ENCODE results near the gene ULK4.

The ULK4 gene

DNA sequence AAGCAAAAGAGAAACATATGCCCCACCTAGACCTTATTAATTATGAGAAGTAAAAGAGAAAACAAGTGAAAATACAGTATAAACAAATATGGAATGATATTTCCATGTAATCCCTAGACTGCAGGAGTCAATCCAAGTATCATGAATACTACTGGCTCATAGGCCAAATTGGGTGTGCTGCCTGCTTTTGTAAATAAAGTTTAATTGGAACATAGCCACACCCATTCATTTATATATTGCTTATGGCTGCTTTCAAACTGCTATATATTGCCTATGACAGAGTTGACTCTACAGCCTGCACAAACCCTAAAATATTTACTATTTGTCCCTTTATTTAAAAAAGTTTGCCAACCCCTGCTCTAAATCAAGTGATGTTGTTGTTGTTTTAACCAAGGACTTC, 5.3 kb downstream of the ULK4 start:
- Histone ChIP-seq H3K4me3 (ENCODE audit: low read depth, low read length) (no peak overlapping the region), H3K9me3 (ENCODE audit: control insufficient read depth, insufficient read depth, low read length) (no peaks in the 10 kb centered on the region), H3K4me1 (ENCODE audit: control insufficient read depth, insufficient read depth, low read length) (no peaks in the 10 kb centered on the region), H3K27ac (ENCODE audit: low read depth, low read length) (no peak overlapping the region), H3K9ac (ENCODE audit: low read depth, low read length) (no peak overlapping the region), H3K36me3 (ENCODE audit: control insufficient read depth, insufficient read depth, low read length) (peaks cover 5% of the 10 kb centered on the region; the same call in 1 of the 2 replicates), H3K27me3 (ENCODE audit: control insufficient read depth, insufficient read depth, low read length) (no peaks in the 10 kb centered on the region)

DNA sequence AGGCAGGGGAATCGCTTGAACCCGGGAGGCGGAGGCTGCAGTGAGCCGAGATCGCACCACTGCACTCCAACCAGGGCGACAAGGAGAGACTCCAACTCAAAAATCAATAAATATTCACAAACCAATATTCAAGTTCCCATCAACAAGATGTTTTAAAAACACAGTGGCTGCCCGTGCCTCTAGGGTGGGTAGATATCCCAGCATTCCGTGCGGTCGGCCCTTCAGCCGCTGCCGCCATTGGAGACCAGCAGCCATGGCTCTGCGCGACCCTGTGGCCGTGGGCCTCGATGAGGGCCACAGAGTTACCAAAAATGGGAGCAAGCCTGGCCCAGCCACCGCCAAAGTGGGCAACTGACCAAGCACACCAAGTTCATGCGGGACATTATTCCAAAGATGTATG, 6.7 kb downstream of the ULK4 start:
- Histone ChIP-seq H3K27ac (ENCODE audit: low read depth, low read length) (no peak overlapping the region), H3K9me3 (ENCODE audit: control insufficient read depth, insufficient read depth, low read length) (no peaks in the 10 kb centered on the region), H3K27me3 (ENCODE audit: control insufficient read depth, insufficient read depth, low read length) (no peaks in the 10 kb centered on the region), H3K36me3 (ENCODE audit: control insufficient read depth, insufficient read depth, low read length) (peaks cover 5% of the 10 kb centered on the region; the same call in 1 of the 2 replicates), H3K4me1 (ENCODE audit: control insufficient read depth, insufficient read depth, low read length) (no peaks in the 10 kb centered on the region), H3K9ac (ENCODE audit: low read depth, low read length) (no peak overlapping the region), H3K4me3 (ENCODE audit: low read depth, low read length) (no peak overlapping the region)

DNA sequence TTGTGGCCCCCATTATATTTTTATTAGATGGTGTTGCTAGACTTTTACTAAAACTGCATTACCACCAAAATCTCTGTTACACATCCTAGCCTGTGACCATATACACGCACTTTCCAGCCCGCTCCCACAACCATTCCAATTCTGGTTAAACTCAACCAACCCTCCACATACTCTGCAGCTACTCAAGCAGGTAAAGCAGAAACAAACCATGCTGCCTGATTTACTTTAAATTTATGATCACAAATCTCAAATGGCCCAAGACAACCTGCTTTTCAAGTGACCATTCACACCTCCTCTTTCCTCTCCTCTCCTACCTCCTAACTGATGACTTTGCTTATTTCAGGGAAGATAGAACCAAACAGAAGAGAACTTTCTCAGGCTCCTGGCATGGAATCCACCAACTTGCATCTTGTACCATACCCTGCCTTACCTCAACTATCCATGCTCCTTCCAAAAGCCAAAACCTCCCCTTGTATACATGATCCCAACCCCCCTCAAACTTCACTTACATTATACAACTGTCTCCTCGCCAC, 18.5 kb downstream of the ULK4 start:
- H3K9ac ChIP-seq (ENCODE audit: low read depth, low read length), result no peak overlapping the region
- H3K27me3 ChIP-seq (ENCODE audit: control insufficient read depth, insufficient read depth, low read length), result no peaks in the 10 kb centered on the region
- peaks cover 3% of the 10 kb centered on the region; the same call in 1 of the 2 replicates for H3K9me3 ChIP-seq (ENCODE audit: control insufficient read depth, insufficient read depth, low read length)
- H3K4me3 ChIP-seq (ENCODE audit: low read depth, low read length), result no peak overlapping the region
- H3K4me1 ChIP-seq (ENCODE audit: control insufficient read depth, insufficient read depth, low read length), result peaks cover 4% of the 10 kb centered on the region; the same call in 1 of the 2 replicates
- no peak overlapping the region for H3K27ac ChIP-seq (ENCODE audit: low read depth, low read length)
- H3K36me3 ChIP-seq (ENCODE audit: control insufficient read depth, insufficient read depth, low read length), result no peaks in the 10 kb centered on the region

DNA sequence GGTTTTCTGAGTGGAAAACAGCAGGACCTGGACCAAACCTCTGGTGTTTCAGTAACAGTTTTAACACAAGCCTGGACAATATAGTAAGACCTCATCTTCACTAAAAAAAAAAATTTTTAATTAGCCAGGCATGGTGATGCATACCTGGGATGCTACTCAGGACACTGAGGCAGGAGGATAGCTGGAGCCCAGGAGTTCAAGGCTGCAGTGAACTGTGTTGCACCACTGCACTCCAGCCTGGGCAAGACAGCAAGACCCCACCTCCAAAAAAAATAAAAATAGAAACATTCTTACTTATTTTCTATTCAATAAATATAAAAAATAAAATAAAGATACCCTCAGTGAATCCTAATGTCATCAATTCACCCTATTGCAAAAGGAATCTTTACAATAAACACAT, 21.5 kb downstream of the ULK4 start:
- H3K4me3 ChIP-seq (ENCODE audit: low read depth, low read length), result no peak overlapping the region
- H3K27ac ChIP-seq (ENCODE audit: low read depth, low read length), result no peak overlapping the region
- no peaks in the 10 kb centered on the region for H3K36me3 ChIP-seq (ENCODE audit: control insufficient read depth, insufficient read depth, low read length)
- H3K4me1 ChIP-seq (ENCODE audit: control insufficient read depth, insufficient read depth, low read length), result peaks cover 4% of the 10 kb centered on the region; the same call in 1 of the 2 replicates
- H3K27me3 ChIP-seq (ENCODE audit: control insufficient read depth, insufficient read depth, low read length), result no peaks in the 10 kb centered on the region
- peaks cover 3% of the 10 kb centered on the region; the same call in 1 of the 2 replicates for H3K9me3 ChIP-seq (ENCODE audit: control insufficient read depth, insufficient read depth, low read length)
- H3K9ac ChIP-seq (ENCODE audit: low read depth, low read length), result no peak overlapping the region

DNA sequence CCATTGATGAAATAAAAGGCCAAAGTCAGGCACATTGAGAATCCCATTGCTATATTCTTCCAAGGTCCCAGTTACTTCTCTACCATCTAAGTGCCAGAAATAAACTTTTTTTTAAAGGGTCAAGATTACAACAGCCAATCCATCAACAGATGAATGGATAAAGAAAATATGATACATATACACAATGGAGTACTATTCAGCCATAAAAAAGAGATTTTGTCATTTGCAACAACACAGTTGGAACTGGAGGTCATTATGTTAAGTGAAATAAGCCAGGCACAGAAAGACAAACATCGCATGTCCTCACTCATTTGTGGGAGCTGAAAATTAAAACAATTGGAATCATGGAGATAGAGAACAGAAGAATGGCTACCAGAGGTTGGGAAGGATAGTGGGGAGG, 25.5 kb downstream of the ULK4 start:
- H3K4me1 ChIP-seq (ENCODE audit: control insufficient read depth, insufficient read depth, low read length), result no peaks in the 10 kb centered on the region
- H3K36me3 ChIP-seq (ENCODE audit: control insufficient read depth, insufficient read depth, low read length), result 0 out of 2 replicates have a peak, but pooled peaks cover 2% of the 10 kb centered on the region
- no peaks in the 10 kb centered on the region for H3K27me3 ChIP-seq (ENCODE audit: control insufficient read depth, insufficient read depth, low read length)
- H3K9ac ChIP-seq (ENCODE audit: low read depth, low read length), result no peak overlapping the region
- peaks cover 3% of the 10 kb centered on the region; the same call in 1 of the 2 replicates for H3K9me3 ChIP-seq (ENCODE audit: control insufficient read depth, insufficient read depth, low read length)
- no peak overlapping the region for H3K27ac ChIP-seq (ENCODE audit: low read depth, low read length)
- no peak overlapping the region for H3K4me3 ChIP-seq (ENCODE audit: low read depth, low read length)

DNA sequence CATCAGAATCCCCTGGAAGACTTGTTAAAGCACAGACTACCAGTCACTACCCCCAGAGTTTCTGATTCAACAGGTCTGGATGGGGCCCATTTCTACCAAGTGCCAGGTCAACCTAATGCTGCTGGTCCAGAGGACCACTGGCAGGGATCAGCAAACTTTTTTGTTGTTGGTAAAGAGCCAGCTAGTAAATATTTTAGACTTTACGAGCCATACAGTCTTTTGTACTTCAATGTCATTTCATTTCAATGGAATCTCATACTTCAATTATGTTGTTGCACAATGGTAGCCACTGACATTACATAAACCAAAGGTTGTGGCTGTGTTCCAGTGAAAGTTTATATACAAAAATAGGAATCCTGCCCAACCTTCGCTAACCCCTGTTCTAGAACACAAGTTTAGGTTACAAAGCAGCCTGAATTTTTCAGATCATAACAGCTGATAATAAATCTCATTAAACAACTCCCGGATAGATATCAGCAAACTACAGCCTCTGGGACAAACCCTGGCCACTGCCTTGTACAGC, 28.7 kb downstream of the ULK4 start:
- Histone ChIP-seq H3K9ac (ENCODE audit: low read depth, low read length) (no peak overlapping the region), H3K4me3 (ENCODE audit: low read depth, low read length) (no peak overlapping the region), H3K27ac (ENCODE audit: low read depth, low read length) (no peak overlapping the region), H3K4me1 (ENCODE audit: control insufficient read depth, insufficient read depth, low read length) (no peaks in the 10 kb centered on the region), H3K27me3 (ENCODE audit: control insufficient read depth, insufficient read depth, low read length) (no peaks in the 10 kb centered on the region), H3K36me3 (ENCODE audit: control insufficient read depth, insufficient read depth, low read length) (0 out of 2 replicates have a peak, but pooled peaks cover 3% of the 10 kb centered on the region), H3K9me3 (ENCODE audit: control insufficient read depth, insufficient read depth, low read length) (no peaks in the 10 kb centered on the region)

DNA sequence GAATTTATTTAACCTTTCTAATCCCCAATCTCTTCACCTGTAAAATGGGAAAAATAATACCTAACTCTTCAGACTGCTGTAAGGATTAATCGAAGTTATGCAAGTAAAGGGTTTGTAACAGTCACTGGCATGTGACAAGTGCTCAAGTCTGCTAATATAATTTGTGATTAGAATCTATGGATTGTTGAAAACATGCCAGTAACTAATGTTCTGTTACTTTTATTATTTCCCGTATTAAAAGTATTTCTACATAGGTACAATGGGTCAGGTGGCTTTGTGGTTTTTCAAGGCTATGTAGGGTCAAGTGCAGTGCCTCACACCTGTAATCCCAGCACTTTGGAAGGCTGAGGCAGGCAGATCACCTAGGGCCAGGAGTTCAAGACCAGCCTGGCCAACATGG, 29.4 kb downstream of the ULK4 start:
- H3K27me3 ChIP-seq (ENCODE audit: control insufficient read depth, insufficient read depth, low read length), result no peaks in the 10 kb centered on the region
- no peak overlapping the region for H3K4me3 ChIP-seq (ENCODE audit: low read depth, low read length)
- 0 out of 2 replicates have a peak, but pooled peaks cover 3% of the 10 kb centered on the region for H3K36me3 ChIP-seq (ENCODE audit: control insufficient read depth, insufficient read depth, low read length)
- no peaks in the 10 kb centered on the region for H3K9me3 ChIP-seq (ENCODE audit: control insufficient read depth, insufficient read depth, low read length)
- H3K27ac ChIP-seq (ENCODE audit: low read depth, low read length), result no peak overlapping the region
- H3K4me1 ChIP-seq (ENCODE audit: control insufficient read depth, insufficient read depth, low read length), result no peaks in the 10 kb centered on the region
- H3K9ac ChIP-seq (ENCODE audit: low read depth, low read length), result no peak overlapping the region

DNA sequence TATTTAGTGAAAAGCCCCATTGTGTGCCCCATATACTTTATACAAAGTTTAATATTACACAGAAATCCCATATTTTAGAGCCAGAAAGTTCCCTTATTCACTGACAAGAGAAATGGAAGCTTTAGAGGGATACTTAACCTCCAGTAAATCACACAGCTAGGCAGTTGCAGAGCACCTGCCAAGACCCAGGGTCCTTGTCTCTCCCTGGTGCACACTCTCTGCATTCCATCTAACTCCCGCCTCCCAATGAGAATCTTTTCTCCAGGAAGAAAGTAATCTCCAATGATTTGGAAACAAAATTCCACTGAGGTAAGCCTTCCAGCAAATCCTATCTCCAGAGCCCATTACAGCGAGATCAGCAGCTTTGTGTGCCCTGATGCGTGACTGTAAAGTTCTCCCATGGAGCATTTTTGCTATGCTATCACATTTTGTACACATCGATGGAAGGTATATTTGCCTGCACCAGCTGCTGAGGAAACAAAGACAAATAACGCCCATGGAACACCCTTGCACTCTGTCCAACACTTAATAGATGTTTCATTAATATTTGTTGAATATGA, 41.4 kb downstream of the ULK4 start:
- Histone ChIP-seq H3K4me1 (ENCODE audit: control insufficient read depth, insufficient read depth, low read length) (no peaks in the 10 kb centered on the region), H3K9me3 (ENCODE audit: control insufficient read depth, insufficient read depth, low read length) (no peaks in the 10 kb centered on the region), H3K9ac (ENCODE audit: low read depth, low read length) (no peak overlapping the region)

DNA sequence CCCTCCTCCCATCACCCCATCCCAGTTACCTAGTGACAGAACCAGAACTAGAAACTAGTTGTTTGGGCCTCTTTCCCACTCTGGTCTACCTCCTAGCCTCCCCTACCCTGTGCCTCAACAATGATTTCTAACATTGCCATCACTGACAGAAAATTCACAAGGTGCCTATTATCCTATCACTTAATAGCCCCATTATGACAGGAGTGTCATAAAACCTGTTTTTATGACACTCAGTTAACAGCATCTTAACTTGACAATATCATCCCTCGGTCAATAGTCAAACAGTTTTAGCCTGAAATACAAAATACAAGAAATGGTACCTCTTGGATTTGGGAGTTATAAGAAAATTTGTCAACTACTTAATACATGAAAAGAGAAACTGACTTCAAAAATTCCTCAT, 46.5 kb downstream of the ULK4 start:
- Histone ChIP-seq H3K27ac (ENCODE audit: low read depth, low read length) (no peak overlapping the region), H3K4me1 (ENCODE audit: control insufficient read depth, insufficient read depth, low read length) (no peaks in the 10 kb centered on the region), H3K9ac (ENCODE audit: low read depth, low read length) (no peak overlapping the region), H3K9me3 (ENCODE audit: control insufficient read depth, insufficient read depth, low read length) (no peaks in the 10 kb centered on the region), H3K36me3 (ENCODE audit: control insufficient read depth, insufficient read depth, low read length) (peaks cover 17% of the 10 kb centered on the region), H3K27me3 (ENCODE audit: control insufficient read depth, insufficient read depth, low read length) (no peaks in the 10 kb centered on the region), H3K4me3 (ENCODE audit: low read depth, low read length) (no peak overlapping the region)

More for the DNA sequence above, 41.4 kb downstream of the ULK4 start:
- 0 out of 2 replicates have a peak, but pooled peaks cover 3% of the 10 kb centered on the region for H3K36me3 ChIP-seq (ENCODE audit: control insufficient read depth, insufficient read depth, low read length)
- H3K27me3 ChIP-seq (ENCODE audit: control insufficient read depth, insufficient read depth, low read length), result no peaks in the 10 kb centered on the region
- no peak overlapping the region for H3K27ac ChIP-seq (ENCODE audit: low read depth, low read length)
- H3K4me3 ChIP-seq (ENCODE audit: low read depth, low read length), result no peak overlapping the region

DNA sequence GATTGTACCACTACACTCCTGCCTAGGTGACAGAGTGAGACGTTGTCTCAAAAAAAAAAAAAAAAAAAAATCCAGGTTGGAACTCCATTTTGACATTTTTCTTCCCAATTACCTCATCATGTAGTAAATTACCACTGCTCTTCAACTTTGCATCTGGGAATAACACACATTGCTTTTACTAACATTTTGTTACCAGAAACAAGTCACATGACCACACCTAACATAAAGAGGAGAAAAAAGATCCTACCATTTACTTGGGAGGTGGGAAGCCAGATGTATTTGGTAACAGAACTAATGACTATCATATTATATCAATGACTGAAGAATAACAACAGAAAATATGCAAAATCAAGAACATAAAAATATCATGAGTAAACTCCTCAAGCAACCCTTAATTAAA, 49.6 kb downstream of the ULK4 start:
- H3K36me3 ChIP-seq (ENCODE audit: control insufficient read depth, insufficient read depth, low read length), result peaks cover 28% of the 10 kb centered on the region
- no peak overlapping the region for H3K9ac ChIP-seq (ENCODE audit: low read depth, low read length)
- no peaks in the 10 kb centered on the region for H3K4me1 ChIP-seq (ENCODE audit: control insufficient read depth, insufficient read depth, low read length)
- H3K27ac ChIP-seq (ENCODE audit: low read depth, low read length), result no peak overlapping the region
- H3K9me3 ChIP-seq (ENCODE audit: control insufficient read depth, insufficient read depth, low read length), result no peaks in the 10 kb centered on the region
- H3K4me3 ChIP-seq (ENCODE audit: low read depth, low read length), result no peak overlapping the region
- H3K27me3 ChIP-seq (ENCODE audit: control insufficient read depth, insufficient read depth, low read length), result no peaks in the 10 kb centered on the region

DNA sequence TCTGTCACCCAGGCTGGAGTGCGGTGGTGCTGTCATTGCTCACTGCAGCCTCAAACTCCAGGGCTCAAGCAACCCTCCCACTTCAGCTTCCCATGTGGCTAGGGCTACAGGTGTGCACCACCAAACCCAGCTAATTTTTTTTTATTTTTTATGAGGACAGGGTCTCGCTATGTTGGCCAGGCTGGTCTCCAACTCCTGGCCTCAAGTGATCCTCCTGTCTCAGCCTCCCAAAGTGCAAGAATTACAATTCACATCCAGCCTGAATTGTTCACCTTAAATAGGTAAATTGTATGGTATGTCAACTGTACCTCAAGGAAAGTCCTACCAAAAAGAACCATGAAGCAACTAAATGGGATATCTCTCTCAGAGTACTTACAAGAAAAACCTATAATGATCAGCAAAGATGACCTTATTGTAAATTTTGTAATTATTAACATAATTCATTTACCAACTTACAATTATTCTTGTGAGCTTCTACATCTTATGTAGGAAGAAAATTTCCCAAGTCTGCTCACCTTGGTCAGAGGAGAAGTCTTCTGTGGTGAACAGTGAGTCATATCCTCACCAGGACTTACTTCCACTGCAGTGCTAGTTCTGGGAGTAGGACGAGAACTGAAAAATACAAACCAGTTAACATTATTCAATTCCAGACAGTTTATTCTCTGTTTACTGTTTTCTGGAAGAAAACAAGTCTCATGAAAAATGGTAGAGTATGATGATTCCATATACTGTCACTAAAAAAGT, 54.4 kb downstream of the ULK4 start:
- H3K4me1 ChIP-seq (ENCODE audit: control insufficient read depth, insufficient read depth, low read length), result no peaks in the 10 kb centered on the region
- no peak overlapping the region for H3K9ac ChIP-seq (ENCODE audit: low read depth, low read length)
- no peak overlapping the region for H3K27ac ChIP-seq (ENCODE audit: low read depth, low read length)
- H3K4me3 ChIP-seq (ENCODE audit: low read depth, low read length), result no peak overlapping the region
- H3K9me3 ChIP-seq (ENCODE audit: control insufficient read depth, insufficient read depth, low read length), result no peaks in the 10 kb centered on the region
- no peaks in the 10 kb centered on the region for H3K27me3 ChIP-seq (ENCODE audit: control insufficient read depth, insufficient read depth, low read length)
- H3K36me3 ChIP-seq (ENCODE audit: control insufficient read depth, insufficient read depth, low read length), result peaks cover 33% of the 10 kb centered on the region
